ENCODE measurements around the gene TDRD12. TPM values are rescaled to one million over a fixed set of nuclear protein-coding genes. Genes with fewer than 3 reads are reported as not detected.

The TDRD12 gene
- total and polyA plus RNA-seq, 8 donors: 0.20 to 1.2 (median 0.50) TPM

DNA sequence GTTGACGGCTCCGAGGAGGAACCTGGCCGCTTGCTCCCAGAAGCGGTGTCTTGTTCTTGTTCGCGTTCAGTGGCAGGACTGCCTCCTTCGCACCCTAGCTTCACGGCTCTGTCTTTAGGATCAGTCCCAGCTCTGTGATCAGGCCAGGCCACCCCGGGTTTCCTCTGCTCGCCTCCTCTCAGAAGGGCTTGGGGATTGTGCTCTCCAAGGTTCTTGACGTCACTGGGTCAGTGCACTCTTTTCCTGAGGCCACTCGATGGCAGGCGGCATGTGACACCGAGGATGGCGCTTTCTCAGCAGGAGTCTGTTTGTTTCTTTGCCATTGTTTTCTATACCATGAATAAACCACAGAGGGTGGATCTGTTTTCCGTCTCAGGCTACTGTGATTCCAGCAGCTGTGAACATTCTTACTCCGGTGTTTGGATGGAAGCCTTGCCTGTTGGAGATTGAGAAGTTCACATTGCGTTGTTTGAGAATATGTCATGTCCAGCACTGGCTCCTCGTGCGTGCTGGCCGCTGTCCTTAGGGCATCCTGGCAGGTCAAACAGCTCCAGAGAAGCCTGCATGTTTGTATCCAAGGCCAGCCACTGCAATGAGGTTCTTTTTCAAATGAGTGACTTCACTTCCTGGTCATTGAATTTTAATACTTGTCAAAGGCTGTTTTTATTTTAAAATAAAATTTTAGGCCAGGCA, 105.5 kb downstream of the TDRD12 start:
- intact Hi-C loops (cut with DNase I): no loop called here
- Histone ChIP-seq H3K27ac (no peak overlapping the region), H3K36me3 (no peaks in the 10 kb centered on the region), H3K4me3 (no peak overlapping the region), H3K27me3 (peaks cover 0 to 38% of the 10 kb centered on the region in 2 donors), H3K4me1 (no peaks in the 10 kb centered on the region), H3K9me3 (no peaks in the 10 kb centered on the region)
- DNase-seq: no peak
- TF ChIP-seq, protein P1, sequence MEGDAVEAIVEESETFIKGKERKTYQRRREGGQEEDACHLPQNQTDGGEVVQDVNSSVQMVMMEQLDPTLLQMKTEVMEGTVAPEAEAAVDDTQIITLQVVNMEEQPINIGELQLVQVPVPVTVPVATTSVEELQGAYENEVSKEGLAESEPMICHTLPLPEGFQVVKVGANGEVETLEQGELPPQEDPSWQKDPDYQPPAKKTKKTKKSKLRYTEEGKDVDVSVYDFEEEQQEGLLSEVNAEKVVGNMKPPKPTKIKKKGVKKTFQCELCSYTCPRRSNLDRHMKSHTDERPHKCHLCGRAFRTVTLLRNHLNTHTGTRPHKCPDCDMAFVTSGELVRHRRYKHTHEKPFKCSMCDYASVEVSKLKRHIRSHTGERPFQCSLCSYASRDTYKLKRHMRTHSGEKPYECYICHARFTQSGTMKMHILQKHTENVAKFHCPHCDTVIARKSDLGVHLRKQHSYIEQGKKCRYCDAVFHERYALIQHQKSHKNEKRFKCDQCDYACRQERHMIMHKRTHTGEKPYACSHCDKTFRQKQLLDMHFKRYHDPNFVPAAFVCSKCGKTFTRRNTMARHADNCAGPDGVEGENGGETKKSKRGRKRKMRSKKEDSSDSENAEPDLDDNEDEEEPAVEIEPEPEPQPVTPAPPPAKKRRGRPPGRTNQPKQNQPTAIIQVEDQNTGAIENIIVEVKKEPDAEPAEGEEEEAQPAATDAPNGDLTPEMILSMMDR (IDR thresholded peaks at IDR 0.05): no peak
- ATAC-seq: no peak

DNA sequence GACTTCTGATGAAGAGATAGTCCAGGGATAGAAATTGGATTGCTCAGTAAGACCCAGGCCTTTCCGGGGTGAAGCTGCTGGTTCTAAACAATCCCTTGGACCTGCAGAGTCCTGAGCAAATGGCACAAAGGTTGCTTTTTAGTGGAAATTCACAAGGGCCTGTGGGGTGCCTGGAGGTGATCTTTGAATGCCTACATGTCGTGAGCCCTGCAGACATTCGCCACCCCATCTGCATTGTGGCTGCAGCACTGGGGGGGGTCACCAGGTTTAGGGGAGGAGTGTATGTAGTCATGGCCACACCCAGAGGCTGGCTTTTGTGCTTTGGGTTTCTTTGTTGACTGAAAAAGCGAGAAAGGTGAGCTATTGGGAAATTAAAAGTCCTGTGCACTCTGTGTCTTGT, 108.6 kb downstream of the TDRD12 start:
- no peak overlapping the region for H3K4me3 ChIP-seq
- no peak for ATAC-seq

DNA sequence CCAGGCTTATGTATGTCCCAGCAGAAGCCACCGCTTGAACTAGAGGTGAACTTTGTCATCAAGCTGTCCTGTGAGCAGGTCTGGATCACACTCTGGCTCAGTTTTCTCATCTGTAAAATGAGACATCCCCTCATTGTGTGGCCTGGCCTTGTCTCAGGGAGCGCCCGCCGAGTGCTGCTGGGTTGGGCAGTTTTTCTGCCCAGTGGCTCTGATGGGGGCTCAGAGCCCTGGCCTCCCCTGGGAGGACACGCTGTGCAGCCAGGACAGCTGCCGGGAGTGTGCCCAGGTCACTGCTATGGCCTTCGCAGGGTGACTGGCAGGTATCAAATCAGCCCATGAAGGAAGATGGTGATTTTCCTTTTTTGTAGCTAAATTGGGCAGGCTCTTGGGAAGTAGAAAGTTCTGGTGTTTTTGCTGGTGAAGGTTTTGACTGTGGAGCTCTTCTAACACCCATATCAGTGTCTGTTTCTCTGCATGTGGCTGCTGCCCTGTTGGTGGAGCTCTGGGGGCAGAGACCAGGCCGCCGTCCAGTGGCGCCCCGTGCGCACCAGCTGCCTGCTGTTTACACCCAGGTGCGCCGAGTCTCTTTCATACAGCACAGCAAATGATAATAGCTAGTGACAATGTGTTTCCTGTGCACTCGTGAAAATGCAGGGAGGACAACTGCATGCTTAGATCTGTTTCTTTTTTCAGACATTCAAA, 109.2 kb downstream of the TDRD12 start:
- intact Hi-C loops (cut with DNase I): no loop called here
- ATAC-seq: no peak

More for the DNA sequence above, 108.6 kb downstream of the TDRD12 start:
- H3K36me3 ChIP-seq: no peaks in the 10 kb centered on the region
- intact Hi-C loops (cut with DNase I): no loop called here
- no peak overlapping the region for H3K27ac ChIP-seq
- TF ChIP-seq, protein P1 (IDR thresholded peaks at IDR 0.05): no peak
- no peak for DNase-seq
- peaks cover 0 to 23% of the 10 kb centered on the region in 2 donors for H3K27me3 ChIP-seq
- H3K9me3 ChIP-seq: no peaks in the 10 kb centered on the region
- H3K4me1 ChIP-seq: no peaks in the 10 kb centered on the region

DNA sequence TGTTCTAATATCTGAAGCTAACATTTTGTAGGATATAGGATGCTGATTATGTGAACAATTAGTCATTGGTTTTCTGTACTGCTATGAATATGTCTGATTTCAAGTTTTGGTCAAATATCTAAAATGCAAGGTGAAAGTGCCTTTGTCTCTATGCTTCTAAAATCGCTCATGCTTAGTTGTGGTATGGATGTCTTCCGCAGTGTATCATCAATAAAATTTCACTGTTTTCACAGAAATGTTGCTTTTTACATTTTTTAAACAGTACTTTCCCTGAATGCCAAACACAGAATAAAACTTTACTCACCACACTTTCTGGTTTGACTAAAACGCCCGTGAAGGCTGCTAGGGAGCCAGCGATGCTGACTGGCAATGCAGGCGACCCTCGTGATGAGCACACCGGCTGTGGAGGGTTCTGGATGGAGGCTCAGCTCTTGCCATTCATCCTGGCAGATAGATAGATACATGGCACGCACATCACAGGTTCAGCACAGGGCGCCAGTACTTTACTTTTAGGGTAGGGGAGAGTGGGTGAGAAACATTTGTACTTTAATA, 109.9 kb downstream of the TDRD12 start:
- no peak for ATAC-seq
- no peaks in the 10 kb centered on the region for H3K4me1 ChIP-seq
- no peaks in the 10 kb centered on the region for H3K9me3 ChIP-seq
- no peak overlapping the region for H3K4me3 ChIP-seq
- peaks cover 0 to 11% of the 10 kb centered on the region in 2 donors for H3K27me3 ChIP-seq
- TF ChIP-seq, protein P1 (IDR thresholded peaks at IDR 0.05): no peak
- no peak overlapping the region for H3K27ac ChIP-seq
- no peaks in the 10 kb centered on the region for H3K36me3 ChIP-seq
- intact Hi-C loops (cut with DNase I): no loop called here
- no peak for DNase-seq

More for the DNA sequence above, 109.2 kb downstream of the TDRD12 start:
- H3K9me3 ChIP-seq: no peaks in the 10 kb centered on the region
- no peaks in the 10 kb centered on the region for H3K4me1 ChIP-seq
- TF ChIP-seq, protein P1 (IDR thresholded peaks at IDR 0.05): no peak
- no peak overlapping the region for H3K27ac ChIP-seq
- DNase-seq: no peak
- H3K27me3 ChIP-seq: peaks cover 0 to 17% of the 10 kb centered on the region in 2 donors
- no peak overlapping the region for H3K4me3 ChIP-seq
- H3K36me3 ChIP-seq: no peaks in the 10 kb centered on the region

All from left lung (tissue), 10 donors.